GM21381 (cell line): ENCODE data around the gene SPOUT1.
"Not testable (repeated sequence)": the region's sequence is repeated elsewhere in the genome, so short reads cannot be mapped to it uniquely, and the experiment has no call there.

Experiments
- ATAC-seq: cut with Tn5 transposase; IDR thresholded peaks from one replicate; pipeline ENCODE4 v1.9.1; 2021; ENCODE audit warnings: mild to moderate bottlenecking, moderate library complexity; ENCODE audit not compliant: unreplicated experiment

Gene SPOUT1, protein sequence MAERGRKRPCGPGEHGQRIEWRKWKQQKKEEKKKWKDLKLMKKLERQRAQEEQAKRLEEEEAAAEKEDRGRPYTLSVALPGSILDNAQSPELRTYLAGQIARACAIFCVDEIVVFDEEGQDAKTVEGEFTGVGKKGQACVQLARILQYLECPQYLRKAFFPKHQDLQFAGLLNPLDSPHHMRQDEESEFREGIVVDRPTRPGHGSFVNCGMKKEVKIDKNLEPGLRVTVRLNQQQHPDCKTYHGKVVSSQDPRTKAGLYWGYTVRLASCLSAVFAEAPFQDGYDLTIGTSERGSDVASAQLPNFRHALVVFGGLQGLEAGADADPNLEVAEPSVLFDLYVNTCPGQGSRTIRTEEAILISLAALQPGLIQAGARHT

DNA sequence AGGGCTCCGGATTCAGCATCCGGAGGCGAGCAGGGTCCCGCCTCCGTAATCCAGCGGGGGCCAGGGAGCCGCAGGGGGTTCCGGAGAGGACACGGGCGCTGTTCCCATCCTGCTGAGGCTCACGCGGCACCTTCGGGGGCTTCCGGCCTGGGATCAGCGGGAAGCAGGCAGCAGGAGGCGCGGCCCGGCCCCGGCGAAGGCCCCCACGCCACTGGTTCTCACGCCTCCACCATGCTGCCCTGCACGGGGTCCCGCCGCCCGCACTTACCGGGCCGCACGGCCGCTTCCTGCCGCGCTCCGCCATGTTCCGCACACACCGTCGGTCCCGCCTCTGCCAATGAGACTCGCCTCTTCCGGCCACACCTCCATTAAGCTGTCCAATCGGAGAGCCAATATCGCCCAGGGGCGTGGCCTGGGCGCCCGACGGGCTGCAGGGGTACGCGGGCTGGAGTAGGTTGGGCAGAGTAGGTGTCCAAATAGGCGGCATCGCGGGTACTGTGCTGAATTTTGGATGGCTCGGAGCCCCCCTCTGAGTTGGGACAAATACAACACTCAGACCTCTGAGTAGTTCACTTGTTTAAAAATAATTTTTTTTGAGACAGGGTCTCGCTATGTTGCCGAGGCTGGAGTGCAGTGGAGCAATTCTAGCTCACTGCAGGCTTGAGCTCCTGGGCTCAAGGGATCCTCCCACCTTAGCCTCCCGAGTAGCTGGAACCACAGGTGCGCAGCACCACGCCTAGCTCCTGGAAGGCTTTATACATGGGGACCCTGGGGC is at the start of gene SPOUT1:
Gene SPOUT1, minus strand, starts transcription at position 318 of the 775 bp plus-strand sequence. Its CDS starts 14 bp downstream, at position 304.
- ATAC-seq, result peak; percentile 99

DNA sequence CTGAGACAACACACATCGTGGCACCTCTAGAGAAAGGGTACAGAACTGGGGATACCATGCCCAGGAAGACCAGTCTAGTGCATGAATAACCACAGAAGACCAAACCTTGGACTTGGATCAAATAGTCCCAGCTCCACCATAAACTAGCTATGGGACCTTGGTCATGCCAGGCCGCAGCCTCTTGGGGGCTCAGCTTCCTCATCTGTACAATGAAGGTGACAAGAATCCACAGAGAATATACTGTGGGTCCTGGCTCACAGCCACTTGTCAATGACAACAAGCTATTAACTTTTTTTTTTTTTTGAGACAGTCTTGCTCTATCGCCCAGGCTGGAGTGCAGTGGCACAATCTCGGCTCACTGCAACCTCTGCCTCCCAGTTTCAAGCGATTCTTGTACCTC is 48.3 kb upstream of the SPOUT1 start:
- no peak for ATAC-seq

- ATAC-seq, result not testable (repeated sequence)
Observed at GRCh38 chr9:128870941-128871265, 41.3 kb upstream of the SPOUT1 start.

GRCh38 chr9:128870128-128870940 is 40.7 kb upstream of the SPOUT1 start:
- no peak for ATAC-seq

DNA sequence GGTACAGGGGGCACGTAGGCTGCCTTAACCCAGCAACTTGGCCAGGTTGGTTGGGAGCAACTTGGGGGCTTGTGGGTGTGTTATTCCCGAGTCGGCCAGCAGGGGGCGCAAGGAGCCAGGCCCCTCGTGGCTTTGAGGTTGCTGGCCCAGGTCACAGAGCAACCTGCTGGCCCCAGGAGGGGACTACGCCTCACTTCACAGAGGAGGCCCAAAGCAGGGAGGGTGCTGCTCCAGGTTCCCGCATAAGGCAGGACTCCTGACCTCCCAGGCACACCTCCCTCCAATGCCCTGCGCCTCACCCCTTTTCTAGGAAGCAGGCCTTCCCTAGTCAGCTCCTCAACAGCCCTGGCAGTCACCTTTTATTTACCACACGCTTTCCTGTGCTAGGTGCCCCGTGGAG is 34.1 kb upstream of the SPOUT1 start:
- no peak for ATAC-seq

DNA sequence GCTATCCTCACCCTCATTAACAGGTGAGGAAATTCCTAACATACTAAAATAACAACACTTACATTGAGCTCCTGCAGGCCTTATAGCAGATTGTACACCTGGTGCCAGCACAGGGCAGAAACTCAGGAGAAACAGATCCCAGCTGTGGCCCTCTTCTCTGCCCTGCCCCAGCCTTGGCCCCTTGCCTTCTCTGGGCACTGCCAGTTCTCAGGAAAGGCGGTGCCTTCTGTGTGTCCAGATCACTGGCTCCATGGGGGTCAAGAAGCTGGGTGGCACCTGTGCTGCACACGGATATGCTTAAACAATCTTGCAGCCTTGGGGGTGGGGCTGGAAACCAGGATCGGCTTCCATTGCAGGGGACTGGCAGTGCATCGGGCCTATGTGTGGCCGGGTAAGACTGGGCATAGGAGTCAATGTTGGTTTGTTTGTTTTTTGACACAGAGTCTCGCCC is 32.8 kb upstream of the SPOUT1 start:
- no peak for ATAC-seq

DNA sequence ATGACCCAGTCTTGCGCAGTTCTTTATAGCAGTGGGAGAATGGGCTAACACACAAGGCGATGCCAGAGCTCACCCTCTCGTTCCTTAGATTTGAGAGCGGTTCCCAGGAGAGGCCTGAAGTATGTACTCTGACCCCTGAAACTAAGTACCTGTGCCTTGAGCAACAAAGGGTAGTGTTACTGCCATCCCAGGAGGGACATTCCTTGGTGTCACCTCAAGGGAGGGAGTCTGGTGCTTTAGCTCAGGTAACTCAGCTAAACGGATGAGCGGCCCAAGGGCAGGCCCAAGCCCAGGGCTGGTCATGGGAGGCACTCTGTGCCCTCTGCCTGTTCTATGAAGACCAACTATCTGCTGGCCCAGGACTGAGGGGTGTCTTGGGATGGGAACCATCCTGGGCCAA is 31.9 kb upstream of the SPOUT1 start:
- ATAC-seq, result no peak

GRCh38 chr9:128860937-128861336 is 31.3 kb upstream of the SPOUT1 start:
- ATAC-seq, result no peak

- ATAC-seq, result not testable (repeated sequence)
Observed at GRCh38 chr9:128858476-128858875, 28.9 kb upstream of the SPOUT1 start.

DNA sequence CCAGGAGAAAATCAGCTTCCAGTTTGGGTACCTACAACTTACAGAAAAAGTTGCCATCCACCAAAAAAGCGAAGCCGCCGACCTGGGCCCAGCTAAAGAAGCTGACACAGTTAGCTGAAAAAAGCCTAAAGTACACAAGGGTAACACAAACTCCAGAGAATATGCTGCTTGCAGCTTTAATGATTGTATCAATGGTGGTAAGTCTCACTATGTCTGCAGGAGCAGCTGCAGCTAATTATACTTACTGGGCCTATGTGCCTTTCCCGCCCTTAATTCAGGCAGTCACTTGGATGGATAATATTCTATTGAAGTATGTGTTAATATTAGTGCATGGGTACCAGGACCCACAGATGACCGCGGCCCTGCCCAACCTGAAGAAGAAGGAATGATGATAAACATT is 24.9 kb upstream of the SPOUT1 start:
- not testable (repeated sequence) for ATAC-seq

DNA sequence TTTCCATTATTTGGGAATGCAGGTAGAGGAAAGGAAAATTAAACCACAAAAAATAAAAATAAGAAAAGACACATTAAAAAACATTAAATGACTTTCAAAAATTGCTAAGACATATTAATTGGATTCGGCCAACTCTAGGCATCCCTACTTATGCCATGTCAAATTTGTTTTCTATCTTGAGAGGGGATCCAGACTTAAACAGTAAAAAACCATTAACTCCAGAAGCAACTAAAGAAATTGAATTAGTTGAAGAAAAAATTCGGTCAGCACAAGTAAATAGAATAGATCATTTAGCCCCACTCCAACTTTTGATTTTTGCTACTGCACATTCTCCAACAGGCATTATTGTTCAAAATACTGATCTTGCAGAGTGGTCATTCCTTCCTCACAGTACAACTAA is 23.1 kb upstream of the SPOUT1 start:
- not testable (repeated sequence) for ATAC-seq

DNA sequence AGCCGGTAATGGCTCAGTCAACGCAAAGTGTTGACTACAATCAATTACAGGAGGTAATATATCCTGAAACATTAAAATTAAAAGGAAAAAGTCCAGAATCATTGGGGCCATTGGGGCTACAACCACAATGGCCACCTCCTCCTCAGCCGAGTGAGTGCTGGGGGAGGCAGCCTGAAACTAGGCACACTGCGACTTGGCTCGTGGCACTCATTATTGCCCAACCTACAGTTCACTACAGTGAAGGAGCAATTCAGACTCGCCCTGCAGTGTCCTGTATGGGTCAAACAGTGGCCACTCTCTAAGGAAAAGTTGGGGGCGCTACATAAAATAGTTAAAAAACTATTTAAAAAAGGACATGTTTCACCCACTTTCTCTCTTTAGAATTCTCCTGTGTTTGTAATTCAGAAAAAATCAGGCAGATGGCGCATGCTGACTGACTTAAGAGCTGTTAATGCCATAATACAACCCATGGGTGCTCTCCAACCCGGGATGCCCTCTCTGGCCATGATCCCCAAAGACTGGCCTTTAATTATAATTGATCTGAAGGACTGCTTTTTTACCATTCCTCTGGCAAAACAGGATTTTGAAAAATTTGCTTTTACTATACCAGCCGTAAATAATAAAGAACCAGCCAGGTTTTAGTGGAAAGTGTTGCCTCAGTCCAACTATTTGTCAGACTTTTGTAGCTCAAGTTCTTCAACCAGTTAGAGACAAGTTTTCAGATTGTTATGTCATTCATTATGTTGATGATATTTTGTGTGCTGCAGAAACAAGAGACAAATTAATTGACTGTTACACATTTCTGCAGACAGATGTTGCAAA is 22.4 kb upstream of the SPOUT1 start:
- ATAC-seq, result not testable (repeated sequence)

GRCh38 chr9:128851024-128851423 is 21.4 kb upstream of the SPOUT1 start:
- not testable (repeated sequence) for ATAC-seq

GRCh38 chr9:128847803-128848202 is 18.2 kb upstream of the SPOUT1 start:
- no peak for ATAC-seq

DNA sequence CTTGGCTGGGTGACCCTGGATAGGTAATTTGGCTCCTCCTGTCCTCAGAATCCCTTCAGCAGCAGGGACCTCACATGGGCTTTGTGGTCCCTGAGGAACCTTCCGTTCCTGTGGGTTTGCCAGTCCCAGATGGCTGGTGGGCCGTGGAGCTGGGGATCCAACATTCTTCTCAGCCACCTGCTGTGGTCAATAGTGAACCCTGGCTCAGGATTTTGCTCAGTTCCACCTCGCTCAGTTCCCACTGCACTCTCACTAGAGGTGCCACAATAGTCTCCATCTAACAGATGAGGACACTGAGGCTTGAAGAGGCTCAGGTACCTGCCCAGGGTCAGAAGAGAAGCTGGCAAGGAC is 17.1 kb upstream of the SPOUT1 start:
- ATAC-seq, result no peak

DNA sequence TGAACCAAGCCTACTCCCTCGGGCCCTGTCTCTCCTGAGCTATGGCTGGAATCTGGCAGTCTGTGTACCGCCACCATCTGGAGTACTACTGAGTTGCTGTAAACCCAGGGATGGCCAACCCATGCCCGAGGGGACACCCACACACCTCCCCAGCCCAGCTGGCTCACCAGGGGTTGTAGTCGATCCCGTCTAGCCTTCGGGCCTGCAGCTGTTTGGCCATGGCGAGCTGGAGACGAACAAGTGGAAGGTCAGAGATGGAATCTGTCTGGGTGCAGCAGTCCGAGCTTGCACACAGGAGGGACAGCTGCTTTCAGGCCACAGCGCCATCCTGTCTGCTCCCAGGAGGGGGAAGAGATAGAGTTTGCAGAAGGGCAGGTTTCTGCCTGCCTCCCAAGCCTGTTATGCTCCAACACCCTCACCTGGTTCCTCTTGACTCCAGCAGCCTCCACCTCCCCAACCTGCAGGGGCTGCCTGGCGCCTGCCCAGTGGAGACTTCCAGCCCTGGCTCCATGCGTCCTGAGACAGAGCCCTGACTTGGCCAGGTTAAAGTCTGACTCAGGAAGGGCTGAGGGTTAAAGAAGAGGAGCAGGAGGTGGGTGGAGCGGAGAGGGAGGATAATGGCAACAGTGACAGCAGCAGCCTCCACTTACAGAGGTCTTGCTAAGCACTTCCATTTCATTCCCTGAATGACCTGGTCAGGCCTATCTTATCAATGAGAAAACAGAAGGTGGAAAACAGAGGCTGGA is 15.8 kb upstream of the SPOUT1 start:
- ATAC-seq, result no peak

DNA sequence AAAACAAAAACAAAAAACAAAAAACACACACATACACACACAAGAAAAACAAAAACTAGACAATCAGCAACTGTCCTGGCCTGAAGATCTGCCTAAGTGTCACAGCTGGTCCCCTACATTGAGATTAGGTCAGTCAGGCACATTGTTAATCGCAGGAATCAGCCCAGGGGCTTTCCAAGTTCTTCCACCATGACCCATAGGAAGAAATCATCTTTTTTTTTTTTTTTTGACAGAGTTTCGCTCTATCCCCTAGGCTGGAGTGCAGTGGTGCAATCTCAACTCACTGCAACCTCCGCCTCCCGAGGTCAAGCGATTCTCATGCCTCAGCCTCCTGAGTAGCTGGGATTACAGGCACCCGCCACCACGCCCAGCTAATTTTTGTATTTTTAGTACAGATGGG is 13.6 kb upstream of the SPOUT1 start:
- ATAC-seq, result not testable (repeated sequence)

- ATAC-seq, result no peak
Observed at GRCh38 chr9:128841694-128842492, 12.3 kb upstream of the SPOUT1 start.

DNA sequence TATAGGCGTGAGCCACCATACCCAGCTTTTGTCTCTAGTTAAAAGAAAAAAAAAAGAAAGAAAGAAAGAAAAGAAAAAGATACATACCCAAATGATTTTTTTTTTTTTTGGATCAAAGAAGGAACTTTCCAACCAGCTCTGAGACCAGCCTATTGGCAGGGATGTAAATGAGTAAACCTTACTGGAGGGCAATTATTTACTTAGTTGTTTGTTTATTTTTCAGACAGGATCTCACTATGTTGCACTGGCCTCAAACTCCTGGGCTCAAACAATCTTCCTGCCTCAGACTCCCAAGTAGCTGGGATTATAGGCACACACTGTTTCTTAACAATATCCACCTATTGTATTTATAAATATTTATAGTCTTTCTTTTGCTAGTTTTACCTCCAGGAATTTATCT is 10.9 kb upstream of the SPOUT1 start:
- ATAC-seq, result no peak
